ENCODE results near the gene HABP2. TPM values are rescaled to one million over a fixed set of nuclear protein-coding genes. Genes with fewer than 3 reads are reported as not detected.

Gene HABP2
- total RNA-seq, 1 experiment from 2014 or later: 0.59 TPM

GRCh38 chr10:113576852-113577251 lies 24.0 kb downstream of the HABP2 start:
- CTCF ChIA-PET: no interaction called here
- Mint-ChIP-seq H3K27me3 (ENCODE audit: unreplicated experiment) (peaks cover 53% of the 10 kb centered on the region), H3K36me3 (ENCODE audit: insufficient read depth, unreplicated experiment) (no peaks in the 10 kb centered on the region), H3K9me3 (ENCODE audit: low read depth, unreplicated experiment) (no peaks in the 10 kb centered on the region), H3K27ac (ENCODE audit: unreplicated experiment) (no peak overlapping the region), H3K4me3 (ENCODE audit: low read depth, unreplicated experiment) (no peak overlapping the region), H3K4me1 (ENCODE audit: low read depth, unreplicated experiment) (no peaks in the 10 kb centered on the region)
- intact Hi-C loops (cut with micrococcal nuclease; ENCODE audit: unreplicated experiment): no loop called here
- no peak for TF ChIP-seq CTCF (IDR thresholded peaks at IDR 0.05; ENCODE audit: unreplicated experiment)
- peak; percentile 12 for DNase-seq
- BruUV-seq (replicated peaks): no TSS peak

GRCh38 chr10:113578773-113579172 lies 25.9 kb downstream of the HABP2 start:
- Mint-ChIP-seq H3K36me3 (ENCODE audit: insufficient read depth, unreplicated experiment) (no peaks in the 10 kb centered on the region), H3K4me1 (ENCODE audit: low read depth, unreplicated experiment) (no peaks in the 10 kb centered on the region), H3K27me3 (ENCODE audit: unreplicated experiment) (peaks cover 54% of the 10 kb centered on the region), H3K27ac (ENCODE audit: unreplicated experiment) (no peak overlapping the region), H3K9me3 (ENCODE audit: low read depth, unreplicated experiment) (no peaks in the 10 kb centered on the region), H3K4me3 (ENCODE audit: low read depth, unreplicated experiment) (no peak overlapping the region)
- intact Hi-C loops (cut with micrococcal nuclease; ENCODE audit: unreplicated experiment): no loop called here
- DNase-seq: no peak
- BruUV-seq (replicated peaks): no TSS peak
- TF ChIP-seq CTCF (IDR thresholded peaks at IDR 0.05; ENCODE audit: unreplicated experiment): no peak
- CTCF ChIA-PET: no interaction called here

- Mint-ChIP-seq H3K4me1 (ENCODE audit: low read depth, unreplicated experiment) (no peaks in the 10 kb centered on the region), H3K27me3 (ENCODE audit: unreplicated experiment) (peaks cover 46% of the 10 kb centered on the region), H3K4me3 (ENCODE audit: low read depth, unreplicated experiment) (no peak overlapping the region), H3K27ac (ENCODE audit: unreplicated experiment) (no peak overlapping the region), H3K9me3 (ENCODE audit: low read depth, unreplicated experiment) (no peaks in the 10 kb centered on the region), H3K36me3 (ENCODE audit: insufficient read depth, unreplicated experiment) (no peaks in the 10 kb centered on the region)
- intact Hi-C loops (cut with micrococcal nuclease; ENCODE audit: unreplicated experiment): no loop called here
- CTCF ChIA-PET: no interaction called here
- no TSS peak for BruUV-seq (replicated peaks)
- DNase-seq: no peak
- TF ChIP-seq CTCF (IDR thresholded peaks at IDR 0.05; ENCODE audit: unreplicated experiment): no peak
These were observed 28.2 kb downstream of the HABP2 start for GRCh38 chr10:113581092-113581491.

GRCh38 chr10:113583571-113583970 lies 30.7 kb downstream of the HABP2 start:
- BruUV-seq (replicated peaks): no TSS peak
- H3K4me3 Mint-ChIP-seq (ENCODE audit: low read depth, unreplicated experiment): no peak overlapping the region
- no peaks in the 10 kb centered on the region for H3K36me3 Mint-ChIP-seq (ENCODE audit: insufficient read depth, unreplicated experiment)
- peaks cover 44% of the 10 kb centered on the region for H3K27me3 Mint-ChIP-seq (ENCODE audit: unreplicated experiment)
- no peak overlapping the region for H3K27ac Mint-ChIP-seq (ENCODE audit: unreplicated experiment)
- TF ChIP-seq CTCF (IDR thresholded peaks at IDR 0.05; ENCODE audit: unreplicated experiment): no peak
- no peaks in the 10 kb centered on the region for H3K4me1 Mint-ChIP-seq (ENCODE audit: low read depth, unreplicated experiment)
- no peak for DNase-seq
- no peaks in the 10 kb centered on the region for H3K9me3 Mint-ChIP-seq (ENCODE audit: low read depth, unreplicated experiment)
- intact Hi-C loops (cut with micrococcal nuclease; ENCODE audit: unreplicated experiment): no loop called here
- CTCF ChIA-PET: no interaction called here

GRCh38 chr10:113585949-113586348 lies 33.1 kb downstream of the HABP2 start:
- Mint-ChIP-seq H3K27ac (ENCODE audit: unreplicated experiment) (no peak overlapping the region), H3K4me3 (ENCODE audit: low read depth, unreplicated experiment) (no peak overlapping the region), H3K4me1 (ENCODE audit: low read depth, unreplicated experiment) (no peaks in the 10 kb centered on the region), H3K9me3 (ENCODE audit: low read depth, unreplicated experiment) (no peaks in the 10 kb centered on the region), H3K27me3 (ENCODE audit: unreplicated experiment) (peaks cover 42% of the 10 kb centered on the region), H3K36me3 (ENCODE audit: insufficient read depth, unreplicated experiment) (no peaks in the 10 kb centered on the region)
- no TSS peak for BruUV-seq (replicated peaks)
- CTCF ChIA-PET: no interaction called here
- DNase-seq: no peak
- intact Hi-C loops (cut with micrococcal nuclease; ENCODE audit: unreplicated experiment): no loop called here
- TF ChIP-seq CTCF (IDR thresholded peaks at IDR 0.05; ENCODE audit: unreplicated experiment): no peak

All from Calu3 (cell line).